Activated gamma-delta T cell (primary cell): Measurements from ENCODE around the gene SNAP25.

ENCODE experiments used
- DNase-seq: peaks from one replicate; lab custom pipeline; 2025; lab: John Stamatoyannopoulos, UW

The SNAP25 gene

GRCh38 chr20:10263385-10264165, 44.9 kb downstream of the SNAP25 start:
- DNase-seq = no peak

- DNase-seq = no peak
These were observed 45.5 kb downstream of the SNAP25 start for GRCh38 chr20:10264166-10264558.

- no peak for DNase-seq
These were observed 50.0 kb downstream of the SNAP25 start for GRCh38 chr20:10268636-10269035.

DNA sequence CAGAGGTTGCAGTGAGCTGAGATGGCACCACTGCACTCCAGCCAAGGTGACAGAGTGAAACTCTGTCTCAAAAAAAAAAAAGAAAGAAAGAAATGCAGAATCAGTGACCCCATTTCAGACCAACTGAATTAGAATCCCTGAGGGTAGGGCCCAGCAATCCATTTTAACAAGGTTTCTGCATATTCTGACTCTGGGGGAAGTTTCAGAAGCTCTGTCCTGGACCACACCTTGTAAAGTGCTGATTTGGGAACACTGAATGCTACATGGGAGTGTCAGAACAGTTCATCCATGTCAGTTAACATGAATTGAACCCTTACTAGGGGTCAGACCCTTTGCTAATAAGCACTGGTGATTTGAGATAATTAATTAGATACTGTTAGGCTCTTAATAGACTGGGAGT, 52.0 kb downstream of the SNAP25 start:
- DNase-seq = no peak

DNA sequence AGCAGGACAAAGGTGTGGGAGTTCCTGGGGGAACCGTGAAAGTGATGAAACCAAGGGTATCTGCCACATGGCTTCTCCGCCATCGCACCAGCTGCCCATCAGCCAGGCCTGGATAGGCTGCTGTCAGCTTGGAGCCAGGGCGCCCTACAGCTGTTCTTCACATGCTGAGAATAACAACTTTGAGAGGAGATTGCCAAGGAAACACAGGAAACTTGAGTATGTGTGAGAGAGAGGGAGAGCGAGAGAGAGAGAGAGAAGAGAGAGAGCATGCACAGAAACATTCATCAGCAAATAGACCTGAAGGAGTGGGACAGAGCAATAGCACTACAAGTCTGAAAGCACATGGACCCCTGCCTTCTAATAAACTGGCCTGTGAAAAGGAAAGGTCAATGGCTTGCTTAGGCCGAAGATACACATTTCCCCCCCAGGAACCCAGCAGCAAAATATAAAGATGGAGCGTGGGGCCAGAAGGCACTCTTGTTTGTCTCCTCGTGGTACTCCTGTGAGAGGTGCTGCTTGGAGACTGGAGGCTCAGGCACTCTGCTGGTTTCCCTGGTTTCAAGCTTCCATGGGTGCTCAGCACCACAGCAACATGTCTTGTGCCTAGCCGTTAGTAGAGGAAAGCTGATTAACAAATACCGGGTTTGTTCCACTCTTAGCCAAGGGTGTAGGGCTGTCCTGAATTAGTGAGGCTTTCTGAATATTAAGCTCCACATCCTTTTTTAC, 53.0 kb downstream of the SNAP25 start:
- DNase-seq = no peak

DNA sequence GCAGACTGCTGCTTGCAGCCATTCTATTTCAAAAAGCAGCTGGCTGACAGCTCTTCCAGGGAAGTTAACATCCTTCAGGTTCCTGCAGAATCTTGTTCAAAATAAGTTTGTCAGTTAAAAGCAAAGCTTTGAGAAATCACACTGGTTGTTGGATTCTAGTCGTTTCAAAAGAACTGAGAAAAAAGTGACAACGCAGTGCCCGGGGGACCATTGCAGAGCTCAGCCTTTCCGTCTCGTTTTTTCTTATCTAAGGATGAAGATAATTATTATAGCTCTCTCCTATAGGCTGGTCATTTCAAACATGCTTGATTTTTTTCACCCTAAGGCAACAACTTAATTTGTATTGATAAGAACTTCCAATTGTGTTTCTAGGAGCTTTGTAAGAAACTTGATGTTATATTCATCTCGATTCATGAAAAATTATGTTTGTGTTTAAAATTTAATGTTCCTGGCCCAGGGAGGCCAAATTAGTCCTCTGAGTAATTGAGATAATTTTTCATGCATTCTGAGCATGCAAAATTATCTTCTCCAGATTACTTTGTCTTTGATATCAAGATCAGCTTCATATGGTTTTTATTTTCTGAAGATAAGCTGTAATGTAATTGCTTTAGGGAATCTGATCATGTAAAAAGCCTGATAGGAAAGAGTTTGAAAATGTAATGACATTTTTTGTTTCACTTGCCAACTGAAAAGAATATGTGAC, 58.4 kb downstream of the SNAP25 start:
- no peak for DNase-seq

GRCh38 chr20:10277616-10278015, 59.0 kb downstream of the SNAP25 start:
- DNase-seq = no peak

- DNase-seq = no peak
These were observed 59.8 kb downstream of the SNAP25 start for GRCh38 chr20:10278412-10278811.

DNA sequence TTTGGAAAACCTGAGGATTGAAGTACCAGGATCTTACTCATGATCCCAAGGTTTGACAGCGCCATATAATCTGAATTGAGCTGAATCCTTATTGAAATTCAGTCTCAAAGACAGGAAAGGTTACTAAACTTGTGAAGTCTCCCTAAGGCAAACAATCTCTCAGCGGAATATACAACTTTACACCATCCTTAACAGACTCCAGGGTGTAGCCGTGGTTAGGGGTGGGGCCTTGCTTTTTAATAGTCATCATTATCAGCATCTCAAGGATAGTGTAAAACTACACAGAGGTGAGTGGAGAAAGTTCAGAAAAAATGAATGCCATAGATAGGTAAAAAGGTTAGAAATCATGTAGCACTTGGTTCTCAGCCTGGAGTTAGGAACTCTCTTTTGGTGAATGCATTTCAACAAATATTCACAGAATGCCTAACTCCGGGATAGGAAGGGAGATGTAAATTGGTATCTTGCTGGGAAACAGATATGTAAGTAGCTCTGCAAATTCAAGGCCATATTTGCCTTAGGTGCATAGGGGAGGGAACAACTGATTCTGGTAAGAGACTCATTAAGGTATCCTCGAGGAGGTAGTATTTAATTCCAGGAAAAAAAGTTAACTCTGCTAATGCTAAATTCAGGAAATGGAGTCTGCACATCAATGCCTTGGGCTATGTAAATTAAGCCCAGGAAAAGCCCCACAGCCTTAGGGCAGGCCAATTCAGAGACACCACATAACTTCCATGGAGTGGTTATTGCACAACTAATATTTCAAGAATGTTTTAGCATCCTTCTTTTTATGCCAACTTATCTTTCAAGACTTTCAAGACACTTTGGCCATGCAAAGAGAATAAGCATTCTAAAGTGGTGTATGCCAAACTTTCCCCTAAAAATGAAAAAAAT, 61.6 kb downstream of the SNAP25 start:
- DNase-seq = no peak

DNA sequence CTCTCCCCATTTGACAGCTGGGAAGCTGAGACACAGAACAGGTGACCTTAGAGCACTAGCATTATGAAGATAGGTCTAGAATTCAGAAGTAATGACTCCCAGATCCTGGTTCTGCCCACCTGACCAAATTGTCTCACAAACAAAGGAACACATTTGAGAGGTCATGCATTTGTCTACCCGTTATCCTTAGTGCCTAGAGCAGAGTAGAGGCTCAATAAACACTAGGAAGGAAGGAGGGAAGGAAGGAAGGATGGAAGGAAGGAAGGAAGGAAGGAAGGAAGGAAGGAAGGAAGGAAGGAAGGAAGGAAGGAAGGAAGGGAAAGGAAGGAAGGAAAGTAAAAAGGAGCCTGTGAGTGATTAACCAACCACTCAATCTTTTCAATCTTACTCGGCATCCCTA, 63.3 kb downstream of the SNAP25 start:
- DNase-seq = no peak

GRCh38 chr20:10282979-10283456, 64.4 kb downstream of the SNAP25 start:
- DNase-seq = no peak

- DNase-seq = no peak
These were observed 67.7 kb downstream of the SNAP25 start for GRCh38 chr20:10286356-10286755.

- DNase-seq = no peak
These were observed 69.8 kb downstream of the SNAP25 start for GRCh38 chr20:10288421-10288820.

- DNase-seq = no peak
These were observed 70.5 kb downstream of the SNAP25 start for GRCh38 chr20:10288954-10289646.

DNA sequence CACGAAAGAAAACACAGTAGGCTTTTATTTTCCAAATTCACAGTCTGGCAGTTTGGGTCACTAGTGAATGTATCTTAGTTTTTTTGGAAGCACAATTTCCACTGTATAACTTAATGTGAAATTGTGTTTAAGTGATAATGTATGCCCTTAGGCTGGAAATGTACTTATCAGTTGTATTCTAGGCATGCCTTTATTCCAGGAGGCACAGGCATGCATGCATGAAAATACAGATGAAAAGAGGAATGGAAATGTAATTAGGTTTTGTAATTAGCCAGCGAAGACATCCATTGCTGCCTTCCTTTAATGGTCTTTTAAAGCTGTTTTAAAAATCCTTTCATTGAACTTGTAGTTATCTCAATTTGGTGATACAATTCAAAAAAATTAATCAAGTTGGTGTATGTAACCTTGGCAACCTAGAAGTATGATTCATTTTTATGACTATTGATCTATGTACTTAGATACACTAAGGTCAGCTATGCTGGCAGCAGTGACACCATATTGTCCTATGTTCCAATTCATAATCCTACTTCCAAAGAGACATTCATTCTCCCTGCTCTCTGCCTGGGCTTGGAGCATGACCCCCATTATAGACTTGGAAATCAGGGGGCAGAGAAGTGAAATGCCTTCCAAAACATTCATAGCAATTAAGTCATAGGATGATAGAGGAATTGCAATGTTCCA, 73.1 kb downstream of the SNAP25 start:
- no peak for DNase-seq

GRCh38 chr20:10297223-10297622, 78.6 kb downstream of the SNAP25 start:
- no peak for DNase-seq

- no peak for DNase-seq
These were observed 79.1 kb downstream of the SNAP25 start for GRCh38 chr20:10297684-10298240.

GRCh38 chr20:10300582-10301446, 82.2 kb downstream of the SNAP25 start:
- DNase-seq = no peak

- DNase-seq = no peak
These were observed 85.2 kb downstream of the SNAP25 start for GRCh38 chr20:10303852-10304251.
